OCI-LY7 (cell line): ENCODE measurements around the gene ARFGAP3.

ENCODE experiments used
- EZH2phosphoT487 ChIP-seq: fragments of 200-600 bp; sonication (generic); IDR thresholded peaks from 2 replicates; pipeline ENCODE4 v1.6.1; 2018; ENCODE audit warnings: low read depth, borderline replicate concordance, mild to moderate bottlenecking, mixed run types, antibody characterized with exemption, low read length, moderate library complexity, mixed read lengths
- TF ChIP-seq, protein P1 (sequence below): fragments of 200-600 bp; sonication (generic); conservative IDR thresholded peaks from 2 replicates; pipeline ENCODE4 v1.5.1; 2014; ENCODE audit warnings: mild to moderate bottlenecking, antibody characterized with exemption, low read length, moderate library complexity, mixed read lengths

GRCh38 chr22:42876041-42876440 is 19.0 kb upstream of the ARFGAP3 start:
- TF ChIP-seq, protein P1, sequence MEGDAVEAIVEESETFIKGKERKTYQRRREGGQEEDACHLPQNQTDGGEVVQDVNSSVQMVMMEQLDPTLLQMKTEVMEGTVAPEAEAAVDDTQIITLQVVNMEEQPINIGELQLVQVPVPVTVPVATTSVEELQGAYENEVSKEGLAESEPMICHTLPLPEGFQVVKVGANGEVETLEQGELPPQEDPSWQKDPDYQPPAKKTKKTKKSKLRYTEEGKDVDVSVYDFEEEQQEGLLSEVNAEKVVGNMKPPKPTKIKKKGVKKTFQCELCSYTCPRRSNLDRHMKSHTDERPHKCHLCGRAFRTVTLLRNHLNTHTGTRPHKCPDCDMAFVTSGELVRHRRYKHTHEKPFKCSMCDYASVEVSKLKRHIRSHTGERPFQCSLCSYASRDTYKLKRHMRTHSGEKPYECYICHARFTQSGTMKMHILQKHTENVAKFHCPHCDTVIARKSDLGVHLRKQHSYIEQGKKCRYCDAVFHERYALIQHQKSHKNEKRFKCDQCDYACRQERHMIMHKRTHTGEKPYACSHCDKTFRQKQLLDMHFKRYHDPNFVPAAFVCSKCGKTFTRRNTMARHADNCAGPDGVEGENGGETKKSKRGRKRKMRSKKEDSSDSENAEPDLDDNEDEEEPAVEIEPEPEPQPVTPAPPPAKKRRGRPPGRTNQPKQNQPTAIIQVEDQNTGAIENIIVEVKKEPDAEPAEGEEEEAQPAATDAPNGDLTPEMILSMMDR = no peak
- no peak for TF ChIP-seq EZH2phosphoT487
